ENCODE data around the gene KYNU. TPM values are rescaled to one million over a fixed set of nuclear protein-coding genes. Genes with fewer than 3 reads are reported as not detected.

The KYNU gene
- total and polyA plus RNA-seq, 2 of the 13 experiments (the other 11 are each of a cell fraction or from before 2014, with no cell fraction given) = 21.9 to 68.6 TPM

- no peak for TF ChIP-seq SOX6 (IDR thresholded peaks at IDR 0.05)
- TF ChIP-seq SOX6 (CRISPR knock-in tag; IDR thresholded peaks at IDR 0.05) = peak; percentile 99
- TF ChIP-seq ATF6 (CRISPR knock-in tag; conservative IDR thresholded peaks at IDR 0.05) = no peak
- peak; percentile 31; the same call in 1 of the 2 replicates for TF ChIP-seq SMC3 (IDR thresholded peaks at IDR 0.05; ENCODE audit: low read length)
- peak; percentile 95; the same call in 1 of the 2 replicates for TF ChIP-seq ZKSCAN8 (CRISPR knock-in tag; IDR thresholded peaks at IDR 0.05; ENCODE audit: borderline replicate concordance)
- no peak for TF ChIP-seq ZNF530 (CRISPR knock-in tag; IDR thresholded peaks at IDR 0.05; ENCODE audit: low read depth)
- peak; percentile 39; the same call in 1 of the 2 replicates for TF ChIP-seq NR2C2 (CRISPR knock-in tag; IDR thresholded peaks at IDR 0.05; ENCODE audit: borderline replicate concordance)
- TF ChIP-seq MEF2D (CRISPR knock-in tag; IDR thresholded peaks at IDR 0.05) = peak; percentile 80; the same call in 1 of the 2 replicates
- no peak for TF ChIP-seq KMT2A (CRISPR knock-in tag; IDR thresholded peaks at IDR 0.05)
- no peak for TF ChIP-seq ZBTB7A (CRISPR knock-in tag; IDR thresholded peaks at IDR 0.05)
- no peak for TF ChIP-seq ZNF598 (CRISPR knock-in tag; IDR thresholded peaks at IDR 0.05; ENCODE audit: borderline replicate concordance)
- TF ChIP-seq EEA1 (CRISPR knock-in tag; IDR thresholded peaks at IDR 0.05; ENCODE audit: borderline replicate concordance) = no peak
- TF ChIP-seq ZBTB44 (CRISPR knock-in tag; IDR thresholded peaks at IDR 0.05) = no peak
- TF ChIP-seq ZNF761 (CRISPR knock-in tag; conservative IDR thresholded peaks at IDR 0.05) = no peak
- no peak for TF ChIP-seq MEIS2 (CRISPR knock-in tag; IDR thresholded peaks at IDR 0.05)
- no peak for TF ChIP-seq TMF1 (CRISPR knock-in tag; IDR thresholded peaks at IDR 0.05; ENCODE audit: low read depth)
- TF ChIP-seq CENPT (CRISPR knock-in tag; IDR thresholded peaks at IDR 0.05; ENCODE audit: low read depth) = no peak
- TF ChIP-seq ZNF441 (CRISPR knock-in tag; IDR thresholded peaks at IDR 0.05; ENCODE audit: borderline replicate concordance) = no peak
- TF ChIP-seq ZNF597 (CRISPR knock-in tag; IDR thresholded peaks at IDR 0.05) = no peak
- peak; percentile 91 for TF ChIP-seq MIXL1 (CRISPR knock-in tag; IDR thresholded peaks at IDR 0.05)
- TF ChIP-seq ZNF468 (CRISPR knock-in tag; IDR thresholded peaks at IDR 0.05) = no peak
- no peak for TF ChIP-seq ZFP41 (CRISPR knock-in tag; IDR thresholded peaks at IDR 0.05; ENCODE audit: borderline replicate concordance)
- TF ChIP-seq BCL6 (CRISPR knock-in tag; IDR thresholded peaks at IDR 0.05) = peak; percentile 89
- TF ChIP-seq ZNF446 (CRISPR knock-in tag; IDR thresholded peaks at IDR 0.05) = no peak
- TF ChIP-seq TARDBP (CRISPR knock-in tag; IDR thresholded peaks at IDR 0.05) = peak; percentile 80; the same call in 1 of the 2 replicates
- no peak for TF ChIP-seq HOXA7 (CRISPR knock-in tag; IDR thresholded peaks at IDR 0.05)
- TF ChIP-seq SNAPC2 (CRISPR knock-in tag; IDR thresholded peaks at IDR 0.05) = no peak
- TF ChIP-seq HNRNPL (IDR thresholded peaks at IDR 0.05; ENCODE audit: low read depth, low read length) = no peak
- TF ChIP-seq ZFYVE20 (CRISPR knock-in tag; IDR thresholded peaks at IDR 0.05; ENCODE audit: borderline replicate concordance, low read depth) = no peak
- TF ChIP-seq ZNF557 (CRISPR knock-in tag; IDR thresholded peaks at IDR 0.05) = no peak
Measured at GRCh38 chr2:142863485-142863961, 13.9 kb upstream of the KYNU start (continued).

Measured in HepG2 (cell line).